ENCODE results near the gene PIM3.
A peak's percentile ranks its signal among the peaks of the same experiment; 100 is the strongest.

Gene PIM3

DNA sequence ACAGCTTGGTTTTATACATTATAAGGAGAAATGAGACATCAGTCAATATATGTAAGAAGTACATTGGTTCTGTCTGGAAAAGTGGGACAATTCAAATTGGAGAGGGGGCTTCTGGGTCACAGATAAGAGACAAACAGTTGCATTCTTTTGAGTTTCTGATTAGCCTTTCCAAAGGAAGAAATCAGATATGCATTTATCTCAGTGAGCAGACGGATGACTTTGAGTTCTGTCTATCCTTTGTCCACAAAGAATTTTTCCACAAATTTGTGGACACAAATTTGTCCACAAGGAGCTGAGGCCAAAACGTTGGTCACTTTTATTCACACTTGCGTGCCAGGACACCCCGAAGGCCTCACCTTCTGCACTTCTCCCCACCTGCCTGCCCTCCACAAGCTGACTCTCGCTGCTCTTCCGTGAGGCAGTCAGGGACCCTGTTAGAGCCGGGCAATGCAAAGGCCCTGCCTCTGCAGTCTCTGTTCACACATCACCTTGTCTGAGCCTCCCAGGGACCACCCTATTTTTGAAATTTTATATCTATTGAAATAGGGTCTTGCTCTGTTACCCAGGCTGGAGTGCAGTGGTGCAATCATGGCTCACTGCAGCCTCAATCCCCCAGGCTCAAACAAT is 31.4 kb downstream of the PIM3 start:
- no peak for DNase-seq (ENCODE audit: low read depth)

DNA sequence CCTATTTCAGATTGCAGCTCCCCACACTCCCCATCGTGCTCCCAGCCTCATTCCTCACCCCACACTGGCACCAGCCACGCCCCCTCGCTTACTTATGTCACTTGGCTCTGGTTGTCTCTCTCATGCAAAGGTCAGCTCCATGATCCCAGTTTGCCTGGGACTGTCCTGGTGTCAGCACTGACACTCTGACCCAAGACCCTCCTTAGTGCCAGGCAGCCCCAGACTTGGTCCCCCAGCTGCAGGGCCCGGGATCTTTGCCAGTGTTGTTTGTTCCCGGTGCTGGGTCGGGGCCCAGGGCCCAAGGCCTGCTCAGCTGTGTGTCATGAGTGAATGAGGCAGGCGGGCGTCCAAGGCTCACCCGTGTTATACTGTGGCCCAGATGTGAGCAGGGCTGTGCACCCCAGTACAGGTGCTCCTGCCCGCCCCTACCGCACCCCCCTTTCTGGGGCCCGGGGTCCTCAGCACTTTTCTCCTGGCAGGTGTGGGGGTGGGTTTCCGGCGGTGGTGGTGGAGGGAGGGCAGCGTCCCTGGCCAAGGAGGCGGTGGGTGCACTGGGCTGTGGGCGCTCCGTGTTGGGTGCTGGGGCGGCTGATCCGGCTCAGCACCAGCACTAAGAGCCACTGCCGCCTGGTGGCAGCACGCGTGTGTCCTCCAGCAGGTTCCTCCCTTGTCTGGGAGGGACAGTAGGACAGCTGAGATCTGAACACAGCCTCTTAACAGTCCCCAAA is 32.5 kb downstream of the PIM3 start:
- peak; percentile 53 for DNase-seq (ENCODE audit: low read depth)

DNA sequence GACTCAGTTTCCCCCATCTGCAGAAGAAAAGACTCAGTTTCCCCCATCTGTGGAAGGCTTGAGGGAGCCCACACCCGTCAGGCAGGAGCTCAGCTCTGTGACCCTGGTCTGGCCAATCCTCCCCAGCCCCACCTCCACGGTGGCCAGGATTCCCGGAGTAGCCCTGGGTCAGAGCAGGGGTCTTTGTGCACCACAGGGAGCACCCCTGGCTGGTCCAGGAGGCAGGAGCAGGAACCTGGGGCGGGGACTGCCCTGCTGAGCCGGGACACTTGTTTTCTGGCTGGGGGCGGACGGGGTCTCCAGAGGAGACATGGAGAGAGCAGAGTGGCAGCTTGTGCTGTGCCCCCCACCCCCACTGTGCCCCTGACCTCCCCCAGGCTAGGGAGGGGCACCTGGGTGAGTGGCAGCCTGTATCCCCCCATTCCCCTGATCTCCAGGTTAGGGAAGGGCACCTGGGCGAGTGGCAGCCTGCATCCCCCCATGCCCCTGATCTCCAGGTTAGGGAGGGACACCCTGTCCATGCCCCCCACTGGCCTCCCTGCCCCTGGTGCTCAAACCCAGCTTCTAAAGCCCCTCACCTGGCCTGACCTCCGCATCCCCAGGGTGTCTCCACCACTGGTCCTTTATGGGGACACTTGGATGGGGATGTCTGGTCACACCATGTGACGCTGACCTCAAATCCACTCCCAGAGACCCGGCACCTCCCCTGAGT is 33.2 kb downstream of the PIM3 start:
- no peak for DNase-seq (ENCODE audit: low read depth)

DNA sequence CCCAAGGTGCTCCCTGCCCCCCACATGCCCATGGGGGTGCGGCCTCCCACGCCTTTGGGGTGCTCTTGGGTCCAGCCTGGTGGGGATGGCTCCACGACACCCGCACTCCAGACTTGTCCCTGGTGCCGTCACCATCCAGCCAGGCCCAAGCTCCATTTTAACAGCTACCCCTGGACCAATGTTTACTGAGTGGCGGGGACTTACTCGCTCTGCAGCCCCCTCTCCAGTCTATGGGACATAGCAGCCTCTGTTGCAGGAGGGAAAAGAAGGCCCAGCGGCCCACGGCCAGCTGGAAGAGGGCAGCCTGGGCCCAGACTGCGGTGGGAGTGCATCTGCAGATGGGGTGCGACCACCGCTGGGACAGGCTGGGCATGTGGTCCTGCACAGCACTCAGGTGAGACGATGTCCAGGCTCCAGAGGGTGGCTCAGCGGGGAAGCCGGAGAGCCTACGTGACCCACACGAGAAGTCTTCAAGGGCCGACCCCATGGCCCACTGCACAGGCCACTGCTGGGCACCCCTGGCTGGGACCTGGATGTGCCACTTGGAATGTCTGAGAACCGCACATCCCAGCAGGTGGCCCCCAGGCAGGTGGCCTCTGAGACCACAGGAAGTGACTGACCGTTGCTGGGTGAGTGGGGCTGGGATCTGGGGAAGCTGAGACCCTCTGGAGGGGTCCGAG is 33.9 kb downstream of the PIM3 start:
- DNase-seq (ENCODE audit: low read depth), result no peak

DNA sequence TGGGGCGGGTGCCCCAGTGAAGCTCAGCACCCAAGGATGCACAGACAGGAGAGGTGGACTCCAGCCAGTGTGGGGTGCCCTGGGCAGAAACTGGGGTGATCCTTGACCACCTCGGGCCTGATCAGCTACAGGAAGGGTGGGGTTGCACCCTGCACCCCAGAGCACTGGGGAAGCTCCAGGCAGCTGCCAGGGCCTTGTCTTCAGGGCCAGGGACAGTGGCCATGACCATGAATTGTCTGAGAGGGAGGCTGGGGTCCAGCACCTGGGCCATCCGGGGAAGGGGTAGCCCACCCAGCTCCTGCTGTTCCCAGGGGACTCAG is 34.4 kb downstream of the PIM3 start:
- DNase-seq (ENCODE audit: low read depth), result no peak

DNA sequence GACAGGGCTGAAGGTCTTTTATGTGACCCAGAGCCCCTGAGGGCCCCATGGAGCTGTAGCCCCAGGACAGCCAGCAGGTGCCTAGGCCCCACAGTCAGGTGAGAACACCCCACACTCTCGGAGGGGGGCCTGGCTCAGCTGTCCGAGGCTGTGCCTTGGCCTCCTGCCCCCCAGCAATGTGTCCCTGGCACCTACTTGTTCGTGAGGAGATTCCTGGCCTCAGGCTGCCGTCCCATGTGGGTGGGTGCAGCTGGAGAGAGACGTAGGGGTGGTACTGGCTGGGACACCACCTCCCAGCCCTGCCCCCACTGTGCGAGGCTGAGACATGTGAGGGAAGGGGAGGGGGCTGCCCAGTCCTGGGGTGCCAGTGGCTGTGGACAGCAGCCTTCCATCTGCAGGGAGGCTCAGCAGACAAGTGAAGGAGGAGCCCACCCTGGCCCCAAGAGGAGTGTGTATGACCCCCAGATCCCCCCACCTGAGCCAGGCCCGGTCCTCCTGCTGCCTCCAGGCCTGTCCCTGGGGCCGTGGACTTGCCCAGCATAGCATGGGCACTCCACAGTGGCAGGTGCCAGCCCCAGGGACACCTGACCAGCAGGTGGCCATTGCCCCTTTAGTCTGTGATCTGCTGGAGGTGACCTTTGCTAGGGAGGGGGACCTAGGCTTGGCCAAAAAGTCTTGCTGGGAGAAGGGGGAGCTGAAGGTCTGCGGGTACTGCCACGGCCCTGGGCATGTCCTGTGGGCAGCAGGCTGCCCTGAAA is 35.0 kb downstream of the PIM3 start:
- no peak for DNase-seq (ENCODE audit: low read depth)

DNA sequence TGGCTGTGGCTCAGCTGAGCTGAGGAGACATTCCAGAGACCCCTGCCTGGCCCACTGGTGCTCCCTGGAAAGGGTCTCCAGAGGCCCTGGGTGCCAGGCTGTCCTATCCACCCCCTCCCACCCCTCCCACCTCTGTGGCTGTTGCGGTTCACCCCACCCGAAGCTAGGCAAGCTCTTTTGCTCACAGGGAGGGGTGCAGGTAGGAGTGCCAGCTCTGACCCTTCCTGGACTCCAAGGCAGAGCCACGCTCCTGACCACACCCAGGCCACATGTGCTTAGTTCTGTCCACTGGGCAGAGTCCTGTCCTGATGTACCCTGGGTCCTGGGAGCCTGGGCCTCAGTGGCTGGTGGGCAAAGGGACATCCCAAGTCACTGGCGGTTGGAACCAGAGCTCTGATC is 35.5 kb downstream of the PIM3 start:
- no peak for DNase-seq (ENCODE audit: low read depth)

DNA sequence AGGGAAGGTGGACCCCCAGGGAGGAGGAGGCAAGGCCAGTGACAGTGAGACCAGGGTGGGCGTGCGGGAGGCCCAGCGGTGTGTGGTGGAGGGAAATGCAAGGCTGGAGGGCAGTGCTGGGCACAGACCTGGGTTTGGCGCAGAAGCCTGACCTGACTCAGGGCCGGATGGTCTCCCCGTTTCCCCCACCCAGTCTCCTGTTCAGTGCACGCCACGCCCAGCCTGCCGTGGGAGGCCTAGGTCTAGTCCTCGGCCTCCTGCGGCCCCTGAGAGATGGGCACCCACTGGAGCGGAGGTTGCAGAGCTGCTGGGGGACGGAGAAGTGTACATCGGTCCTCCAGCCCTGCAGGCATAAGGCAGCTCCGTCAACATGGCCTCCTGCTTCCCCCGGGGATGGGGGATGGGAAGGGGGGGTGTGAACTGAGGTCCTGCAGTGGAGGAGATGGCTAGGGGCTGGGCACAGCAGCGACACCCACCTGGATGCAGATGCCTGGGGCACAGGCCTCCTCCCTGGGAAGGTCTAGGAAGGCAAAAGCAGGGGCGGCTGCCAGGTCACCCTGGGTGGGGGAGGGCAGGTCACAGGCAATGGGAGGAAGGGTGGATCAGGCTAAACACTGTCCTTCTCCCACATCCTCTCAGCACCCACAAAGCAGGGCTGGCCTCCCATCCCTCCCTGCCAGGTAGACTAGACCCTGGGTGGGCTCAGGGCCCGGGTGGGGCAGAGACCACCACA is 36.1 kb downstream of the PIM3 start:
- no peak for DNase-seq (ENCODE audit: low read depth)

DNA sequence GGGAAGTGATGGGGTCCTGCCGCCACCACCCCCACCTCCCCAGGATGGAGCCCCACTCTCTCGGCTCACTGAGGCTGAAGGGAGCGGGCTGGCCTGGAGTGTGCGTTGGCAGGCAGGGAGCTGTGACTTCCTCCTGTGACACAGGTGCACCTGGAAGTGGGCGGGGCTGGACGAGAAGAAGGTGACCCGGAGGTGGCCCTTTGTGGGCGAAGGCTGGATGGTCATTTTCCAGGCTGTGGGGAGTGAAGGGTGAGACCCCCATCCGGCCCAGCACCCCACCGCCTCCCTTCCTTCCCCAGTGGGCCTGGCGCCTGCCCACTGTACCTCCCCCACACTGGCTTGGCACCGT is 36.7 kb downstream of the PIM3 start:
- no peak for DNase-seq (ENCODE audit: low read depth)

DNA sequence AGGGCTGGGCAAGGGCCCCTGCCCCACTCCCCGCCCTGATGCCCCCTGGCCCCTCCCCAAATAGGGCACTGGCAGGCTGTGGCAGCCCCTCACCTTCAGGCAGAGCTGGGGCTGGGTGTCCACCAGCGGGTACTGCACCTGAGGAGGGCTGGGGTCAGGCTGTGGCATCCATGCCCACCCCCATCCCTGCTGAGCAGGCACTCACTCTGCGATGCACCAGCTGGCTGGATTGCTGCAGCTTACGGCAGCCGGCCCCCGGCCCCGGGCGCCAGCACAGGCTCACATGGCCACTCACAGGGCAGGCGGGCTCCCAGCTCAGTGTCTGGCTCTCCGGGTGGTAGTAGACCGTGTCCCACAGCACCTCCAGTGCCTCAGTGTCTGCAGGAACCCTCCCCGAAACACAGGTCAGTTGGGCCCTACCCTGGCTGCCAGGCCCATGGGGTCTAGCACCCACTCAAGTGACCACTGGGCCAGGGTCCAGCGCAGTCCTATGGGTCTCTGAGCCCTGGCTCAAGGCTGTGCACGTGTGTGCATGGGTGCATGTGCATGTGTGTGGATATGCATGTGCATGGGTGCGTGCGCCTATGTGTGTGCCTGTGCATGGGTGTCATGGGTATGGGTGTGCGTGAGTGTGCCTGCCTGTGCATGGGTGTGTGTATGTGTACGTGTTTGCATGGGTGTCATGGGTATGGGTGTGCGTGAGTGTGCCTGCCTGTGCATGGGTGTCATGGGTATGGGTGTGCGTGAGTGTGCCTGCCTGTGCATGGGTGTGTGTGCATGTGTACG is 37.6 kb downstream of the PIM3 start:
- DNase-seq (ENCODE audit: low read depth), result no peak

DNA sequence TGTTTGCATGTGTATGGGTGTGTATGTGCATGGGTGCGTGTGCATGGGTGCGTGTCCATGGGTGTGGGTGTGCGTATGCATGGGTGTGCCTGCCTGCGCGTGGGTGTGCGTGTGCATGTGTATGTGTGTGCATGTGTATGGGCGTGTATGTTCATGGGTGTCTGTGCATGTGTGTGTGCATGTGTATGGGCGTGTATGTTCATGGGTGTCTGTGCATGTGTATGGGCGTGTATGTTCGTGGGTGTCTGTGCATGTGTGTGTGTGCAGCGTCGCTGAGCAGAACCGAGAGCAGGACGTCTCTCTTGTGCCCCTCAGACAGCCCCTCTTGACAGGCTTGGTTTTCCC is 38.1 kb downstream of the PIM3 start:
- no peak for DNase-seq (ENCODE audit: low read depth)

DNA sequence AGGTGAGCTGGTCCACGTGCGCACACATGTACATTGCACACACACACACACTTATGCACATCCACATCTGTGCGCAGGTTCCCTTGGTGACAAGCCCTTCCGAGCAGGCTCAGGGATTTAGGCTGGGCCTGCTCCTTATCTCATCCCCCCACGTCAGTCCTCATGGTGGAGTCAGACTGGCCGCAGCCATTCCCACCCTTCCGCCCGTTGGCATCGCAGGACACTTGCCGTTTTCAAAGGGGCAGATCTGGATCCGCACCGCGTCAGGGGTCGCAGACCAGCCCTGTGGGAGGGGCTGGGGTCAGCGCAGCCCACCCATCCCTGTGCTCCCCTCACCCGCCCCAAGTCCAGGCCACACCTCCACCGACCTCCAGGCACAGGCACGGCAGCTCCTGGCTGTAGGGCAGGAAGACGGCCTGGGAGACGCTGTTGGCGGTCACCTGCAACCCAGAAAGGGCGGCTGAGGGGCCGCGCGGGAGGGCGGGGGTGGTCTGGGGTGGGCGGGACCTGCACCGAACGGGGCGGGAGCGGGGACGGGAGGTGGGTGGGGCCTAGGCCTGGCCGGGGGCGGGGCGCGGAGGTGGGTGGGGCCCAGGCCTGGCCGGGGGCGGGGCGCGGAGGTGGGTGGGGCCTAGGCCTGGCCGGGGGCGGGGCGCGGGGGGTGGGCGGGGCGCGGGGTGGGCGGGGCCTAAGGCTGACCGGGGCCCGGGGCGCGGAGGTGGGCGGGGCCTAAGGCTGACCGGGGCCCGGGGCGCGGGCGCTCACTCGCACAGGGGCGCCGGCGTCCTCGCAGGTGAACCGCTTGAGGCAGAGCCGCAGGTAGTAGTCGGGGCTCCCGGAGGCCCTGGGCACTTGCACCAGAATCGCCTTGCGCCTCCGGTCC is 38.7 kb downstream of the PIM3 start:
- DNase-seq (ENCODE audit: low read depth), result no peak

DNA sequence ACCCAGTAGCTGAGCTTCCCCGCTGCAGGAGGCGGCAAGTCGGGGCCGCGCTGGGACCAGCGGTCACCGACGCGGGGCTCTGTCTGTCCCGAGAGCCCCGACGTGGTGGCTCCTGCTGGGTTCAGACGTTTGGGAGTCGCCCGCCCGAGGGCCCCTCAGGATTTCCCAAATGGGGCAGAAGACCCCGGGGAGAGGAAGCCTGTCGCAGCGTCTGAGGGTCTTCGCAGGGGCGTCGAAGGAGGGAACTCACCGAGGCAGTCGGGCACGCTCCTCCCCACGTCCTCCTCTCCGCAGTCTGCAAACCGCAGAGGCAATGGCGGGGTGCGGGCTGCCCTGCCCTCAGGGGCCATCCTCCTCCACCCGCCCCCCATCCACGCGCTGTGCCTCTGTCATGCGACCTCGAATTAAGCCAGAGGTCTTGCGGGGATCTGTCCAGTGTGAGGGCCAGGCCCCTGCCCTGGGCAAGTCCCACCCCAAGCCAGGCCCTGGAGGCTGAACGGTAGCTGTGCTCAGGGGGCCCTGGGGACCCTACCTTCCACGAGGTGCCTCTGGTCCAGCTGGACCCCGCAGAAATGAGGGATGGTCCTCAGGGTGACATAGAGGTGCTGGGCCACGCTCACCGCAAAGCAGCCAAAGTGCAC is 39.5 kb downstream of the PIM3 start:
- no peak for DNase-seq (ENCODE audit: low read depth)

DNA sequence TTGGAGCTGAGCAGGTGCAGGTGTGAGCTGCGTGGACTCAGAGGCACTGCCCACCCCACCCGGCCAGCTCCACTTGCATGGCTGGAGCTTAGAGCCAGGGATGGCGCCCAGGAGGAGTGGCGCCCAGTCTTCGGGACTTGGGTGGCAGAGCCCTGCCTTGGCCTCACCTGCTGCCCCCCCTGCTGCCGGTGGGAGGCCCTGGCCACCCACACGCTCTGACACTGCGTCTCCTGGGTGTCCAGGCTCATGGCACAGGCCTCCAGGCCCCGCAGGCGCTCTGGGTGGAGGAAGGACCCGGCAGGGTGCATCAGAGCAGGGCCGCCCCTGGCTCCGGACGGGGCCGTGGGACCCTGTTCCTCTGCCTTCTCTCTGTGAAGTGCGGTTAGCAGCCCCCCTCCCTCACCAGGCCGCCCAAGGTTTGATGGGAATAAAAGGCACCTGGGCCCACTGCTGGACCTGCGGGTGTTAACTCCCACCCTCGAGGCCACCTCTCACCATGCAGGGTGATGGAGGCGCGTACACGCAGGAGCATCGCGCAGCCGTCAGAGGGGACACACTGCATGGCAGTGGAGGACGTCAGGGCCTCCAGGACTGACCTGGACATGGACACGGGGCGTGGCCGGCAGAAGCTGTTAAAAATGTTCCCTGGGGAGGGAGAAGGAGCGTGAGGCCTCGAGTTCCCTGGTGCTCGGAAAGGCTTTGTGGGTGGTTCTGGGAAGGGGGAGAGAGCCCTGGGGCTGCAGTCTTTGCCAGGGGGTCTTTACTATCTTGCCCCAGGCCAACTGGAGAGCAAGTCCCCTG is 40.2 kb downstream of the PIM3 start:
- no peak for DNase-seq (ENCODE audit: low read depth)

DNA sequence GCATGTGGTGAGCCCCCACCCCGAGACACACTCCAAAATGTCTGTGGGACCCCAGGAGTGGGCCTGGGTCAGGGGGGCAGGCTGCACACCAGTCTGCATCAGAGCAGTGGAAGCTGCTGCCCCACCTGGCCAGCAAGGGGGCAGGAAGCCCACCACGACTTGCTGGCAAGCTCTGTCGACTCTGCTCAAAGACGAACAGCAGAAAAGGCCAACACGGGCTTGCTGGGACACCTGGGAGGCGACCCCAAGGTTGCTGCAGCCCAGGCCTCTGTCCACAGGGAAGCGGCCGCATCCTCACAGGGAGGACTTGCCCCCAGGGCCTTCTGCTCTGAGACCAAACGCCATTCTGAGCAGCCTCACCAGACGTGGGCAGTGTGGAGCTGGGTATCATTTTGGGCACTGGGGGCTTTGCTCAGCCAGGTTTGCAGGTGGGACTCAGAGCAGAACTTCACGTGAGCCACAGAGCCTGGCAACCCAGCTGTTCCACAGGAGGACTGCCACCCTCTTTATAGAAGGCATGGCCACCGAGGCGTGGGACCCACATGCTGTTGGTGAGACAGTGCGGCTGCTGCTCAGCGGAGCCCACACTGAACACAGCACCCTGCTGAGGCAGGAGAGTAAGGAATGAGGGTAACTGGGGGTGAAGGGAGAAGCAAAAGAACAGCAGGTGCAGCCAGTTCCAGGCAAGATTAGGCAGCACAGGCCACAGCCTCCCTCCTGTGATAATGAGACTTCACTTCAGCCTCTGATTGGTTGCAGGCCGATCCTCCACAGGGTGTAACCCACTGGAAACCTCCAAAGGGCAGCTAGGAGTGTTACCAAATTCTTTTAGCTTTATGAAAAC is 41.0 kb downstream of the PIM3 start:
- DNase-seq (ENCODE audit: low read depth), result no peak

DNA sequence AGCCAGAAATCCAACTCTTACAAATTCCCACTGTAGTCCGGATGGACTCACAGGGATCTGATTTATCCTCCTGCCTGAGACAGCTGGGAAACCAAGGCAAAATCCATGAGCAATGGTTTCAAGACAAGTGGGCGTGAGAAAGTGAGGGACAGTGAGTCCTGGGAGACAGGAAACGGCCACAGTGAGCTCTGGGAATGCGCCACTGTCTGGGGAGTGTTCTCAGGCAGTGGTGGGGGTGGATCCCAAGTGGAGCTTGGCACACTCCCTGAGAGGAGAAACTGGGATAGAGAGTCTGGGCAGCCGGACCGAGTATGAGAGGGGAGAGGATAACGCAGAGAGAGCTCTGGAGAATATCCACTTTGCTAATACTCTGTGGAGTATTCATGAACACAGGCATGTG is 42.2 kb downstream of the PIM3 start:
- no peak for DNase-seq (ENCODE audit: low read depth)

DNA sequence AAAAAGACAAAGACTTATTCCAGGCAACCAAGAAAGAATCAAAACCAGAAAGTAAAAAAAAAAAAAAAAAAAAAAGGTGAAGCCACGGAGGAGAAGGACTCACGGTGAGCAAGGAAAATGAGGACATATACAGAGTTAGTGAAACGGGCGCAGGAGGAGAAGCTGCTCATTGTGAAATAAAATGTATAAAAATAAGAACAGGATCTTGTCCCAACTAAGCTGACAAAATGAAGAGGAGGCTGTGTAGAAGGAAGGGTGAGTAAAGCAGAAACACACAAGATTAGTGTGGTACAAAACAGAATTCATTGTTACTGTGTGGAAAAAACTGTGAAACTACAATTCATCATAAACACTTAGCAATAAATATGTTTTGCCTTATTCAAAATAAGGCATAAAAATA is 44.3 kb downstream of the PIM3 start:
- no peak for DNase-seq (ENCODE audit: low read depth)

DNA sequence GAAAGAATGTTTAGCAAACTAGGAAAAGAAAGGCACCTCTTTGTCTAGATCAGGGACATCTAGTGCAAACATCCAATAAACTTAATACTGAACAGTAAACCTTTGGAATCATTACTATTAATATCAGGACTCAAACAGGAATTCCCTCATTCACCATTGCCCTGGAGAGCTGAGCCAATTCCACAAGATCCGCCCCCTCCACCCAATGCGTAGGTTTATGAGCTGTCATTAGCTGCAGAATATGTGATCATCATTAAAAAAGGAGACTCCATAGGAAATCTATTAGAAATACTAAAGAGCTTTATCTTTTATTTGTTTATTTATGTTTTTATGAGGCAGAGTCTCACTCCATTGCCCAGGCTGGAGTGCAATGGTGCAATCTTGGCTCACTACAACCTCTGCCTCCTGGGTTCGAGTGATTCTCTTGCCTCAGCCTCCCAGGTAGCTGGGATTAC is 46.5 kb downstream of the PIM3 start:
- DNase-seq (ENCODE audit: low read depth), result no peak
